GM19351 (cell line): ENCODE data around the gene ANKS4B.
"Not testable (repeated sequence)": the region's sequence is repeated elsewhere in the genome, so short reads cannot be mapped to it uniquely, and the experiment has no call there.

Experiments used
- ATAC-seq: cut with Tn5 transposase; IDR thresholded peaks from one replicate; pipeline ENCODE4 v1.9.1; 2021; ENCODE audit warnings: mild to moderate bottlenecking, moderate library complexity; ENCODE audit not compliant: unreplicated experiment

ANKS4B gene

DNA sequence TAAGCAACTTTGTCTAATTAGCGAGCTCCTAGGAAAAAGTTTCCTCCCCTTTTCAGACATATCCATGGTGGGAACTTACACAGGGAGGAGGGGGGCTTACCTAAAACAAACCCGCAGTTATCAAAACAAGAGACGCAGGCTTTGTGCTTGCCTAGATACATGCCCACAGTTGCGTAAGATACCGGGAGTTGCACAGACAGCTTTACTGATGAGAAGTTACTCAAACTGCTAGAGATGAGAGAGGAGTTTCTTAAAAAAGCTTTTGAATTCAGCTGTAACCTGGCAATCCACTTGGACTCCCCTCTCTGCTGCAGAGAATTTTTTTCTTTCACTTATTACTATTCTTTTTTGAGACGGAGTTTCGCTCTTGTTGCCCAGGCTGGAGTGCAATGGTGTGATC lies 15.3 kb upstream of the ANKS4B start:
- ATAC-seq: no peak

DNA sequence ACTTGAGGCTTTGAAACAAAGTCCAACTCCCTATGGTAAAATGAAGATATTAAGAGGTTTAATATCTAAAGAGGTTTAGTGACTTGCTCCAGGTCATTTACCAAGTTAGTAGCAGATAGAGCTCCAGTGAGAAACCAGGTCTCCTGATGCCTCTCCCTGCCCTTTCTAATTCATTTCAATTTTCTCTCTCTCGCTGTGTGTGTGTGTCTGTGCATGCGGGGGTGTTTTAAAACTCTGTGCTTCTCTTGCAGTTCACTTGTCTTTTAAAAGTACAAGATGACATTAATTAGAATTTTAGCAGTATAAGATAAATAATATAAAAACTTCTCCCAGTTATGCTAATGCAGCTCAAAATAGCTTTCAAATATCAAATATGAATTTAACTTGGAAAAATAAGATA lies 13.9 kb upstream of the ANKS4B start:
- ATAC-seq: no peak

DNA sequence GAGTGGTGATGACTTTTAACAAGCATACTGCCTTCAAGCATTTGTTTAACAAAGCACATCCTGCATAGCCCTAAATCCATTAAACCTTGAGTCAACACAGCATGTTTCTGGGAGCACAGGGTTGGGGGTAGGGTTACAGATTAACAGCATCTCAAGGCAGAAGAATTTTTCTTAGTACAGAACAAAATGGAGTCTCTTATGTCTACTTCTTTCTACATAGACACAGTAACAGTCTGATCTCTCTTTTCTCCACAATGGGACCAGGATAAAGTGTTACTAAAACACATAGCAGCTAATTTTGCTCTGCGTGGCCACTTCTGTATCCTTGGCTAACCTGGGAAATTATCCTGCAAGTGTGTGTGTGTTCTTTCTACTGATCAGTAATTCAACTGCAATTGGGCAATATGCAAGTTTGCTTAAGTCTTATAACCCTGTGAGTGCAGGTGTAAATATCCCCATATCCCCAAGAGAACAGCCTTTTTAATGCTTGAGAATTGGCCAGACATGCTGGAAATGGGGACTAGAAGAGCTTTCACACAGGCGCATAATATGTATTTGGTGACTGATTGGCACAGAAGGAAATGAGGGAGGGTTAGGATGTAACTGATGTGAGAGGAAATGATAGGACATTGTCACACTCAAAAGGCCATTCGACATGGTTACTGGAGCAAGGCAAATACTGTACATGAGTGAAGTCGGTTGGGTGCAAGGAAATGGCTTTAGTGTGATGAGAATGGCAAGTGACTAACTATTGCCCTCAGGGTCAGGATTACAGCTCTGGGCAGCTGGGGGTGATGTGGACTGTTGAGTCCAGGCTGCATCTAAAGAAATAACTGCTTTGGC lies 10.8 kb upstream of the ANKS4B start:
- ATAC-seq: no peak

DNA sequence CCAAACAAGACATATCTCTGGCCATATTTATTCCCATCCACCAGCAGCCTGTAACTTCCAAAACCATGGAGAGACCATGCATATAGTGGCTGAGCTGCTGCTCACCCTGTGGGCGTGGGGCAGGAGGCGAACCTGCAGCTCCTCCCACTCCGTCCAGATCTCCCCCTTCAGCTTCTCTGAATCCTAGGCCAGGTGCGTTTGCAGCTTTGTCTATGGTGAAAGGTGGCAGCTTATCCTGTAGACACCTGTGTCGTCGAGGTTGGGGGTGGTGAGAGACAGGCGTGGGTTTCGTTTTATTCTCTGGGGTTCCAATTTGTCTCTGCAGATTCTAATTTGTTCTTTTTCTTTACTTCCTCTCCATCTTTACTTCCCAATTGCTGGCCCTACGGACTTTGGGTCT lies 9.7 kb upstream of the ANKS4B start:
- no peak for ATAC-seq

DNA sequence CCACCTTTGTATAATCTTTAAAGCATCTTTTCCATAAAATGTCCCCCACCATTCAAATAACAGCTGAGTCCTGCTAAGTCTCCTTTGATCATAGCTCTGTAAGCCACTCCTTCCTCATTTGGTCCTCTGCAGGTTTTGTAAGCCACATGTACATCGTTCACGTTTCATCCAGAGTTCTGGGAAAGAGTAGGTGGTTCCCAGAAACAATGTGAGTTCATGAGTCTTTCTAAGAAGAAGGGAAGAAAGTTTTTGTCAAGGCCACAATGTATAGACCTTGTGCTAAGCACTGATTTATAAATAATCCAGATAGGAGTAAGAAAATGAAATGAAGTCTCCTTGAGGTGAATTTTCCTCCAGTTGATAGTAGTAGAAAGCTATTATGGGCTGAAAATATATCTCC lies 8.7 kb upstream of the ANKS4B start:
- no peak for ATAC-seq

DNA sequence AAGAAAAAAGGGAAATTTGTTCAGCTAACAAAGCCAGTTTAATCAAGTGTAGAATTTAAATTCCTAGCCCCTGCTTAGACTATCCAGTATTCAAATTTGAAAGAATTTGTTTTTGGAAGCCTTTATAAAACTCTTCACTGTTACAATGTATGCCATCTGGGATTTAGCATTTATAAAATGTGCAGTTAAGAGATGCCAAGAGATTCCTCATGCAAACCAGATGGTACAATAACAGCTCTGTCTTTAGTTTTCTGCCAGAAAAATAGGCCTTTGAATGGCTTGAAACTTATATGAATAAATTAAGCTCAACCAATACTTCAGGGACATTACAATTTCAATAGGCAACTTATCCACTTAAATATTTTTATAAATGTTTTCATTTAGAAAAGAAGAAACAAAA lies 6.8 kb upstream of the ANKS4B start:
- ATAC-seq: no peak

DNA sequence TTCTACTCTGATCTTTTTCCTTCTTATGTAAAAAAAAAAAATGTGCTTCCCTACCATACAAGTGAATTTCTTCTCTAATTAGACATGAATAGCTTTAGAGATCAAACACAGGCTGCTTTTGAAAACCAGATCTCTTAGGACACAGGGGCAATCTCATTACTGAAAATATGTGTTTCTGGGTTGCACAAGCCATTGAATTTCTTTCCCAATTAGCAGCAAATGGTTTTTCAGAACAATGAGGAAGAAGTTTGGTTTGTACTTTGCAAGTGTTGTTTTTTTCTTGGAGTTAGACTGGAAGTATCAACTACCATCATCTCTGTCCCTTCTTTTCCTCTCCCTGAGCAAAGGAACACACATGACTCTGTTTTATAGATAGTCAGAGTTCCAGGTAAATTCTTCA lies 5.6 kb upstream of the ANKS4B start:
- no peak for ATAC-seq

DNA sequence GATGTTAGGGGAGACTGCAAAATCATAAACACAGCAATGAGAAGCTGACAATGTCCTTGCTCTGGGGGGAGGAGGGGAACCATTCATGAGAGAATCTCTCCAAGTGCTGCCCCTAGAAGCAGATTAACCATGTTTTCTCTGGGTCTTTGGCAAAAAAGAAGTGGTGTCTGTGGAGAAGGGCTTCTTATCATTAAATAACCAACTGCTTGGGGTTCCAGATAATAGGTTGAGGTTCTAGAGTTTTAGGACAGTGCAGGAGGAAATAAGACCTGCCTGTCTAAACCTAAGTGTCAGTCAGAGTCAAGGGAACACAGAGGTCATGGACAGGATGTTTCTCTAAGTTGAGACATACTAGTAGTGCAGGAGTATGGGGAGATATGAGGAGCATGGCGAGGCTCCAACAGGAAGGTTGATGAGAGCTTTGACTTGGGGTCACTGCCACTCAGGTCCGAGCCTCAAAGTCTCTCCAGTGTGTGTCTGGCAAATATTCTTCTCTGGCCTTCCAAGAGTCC lies 5.1 kb upstream of the ANKS4B start:
- ATAC-seq: no peak

DNA sequence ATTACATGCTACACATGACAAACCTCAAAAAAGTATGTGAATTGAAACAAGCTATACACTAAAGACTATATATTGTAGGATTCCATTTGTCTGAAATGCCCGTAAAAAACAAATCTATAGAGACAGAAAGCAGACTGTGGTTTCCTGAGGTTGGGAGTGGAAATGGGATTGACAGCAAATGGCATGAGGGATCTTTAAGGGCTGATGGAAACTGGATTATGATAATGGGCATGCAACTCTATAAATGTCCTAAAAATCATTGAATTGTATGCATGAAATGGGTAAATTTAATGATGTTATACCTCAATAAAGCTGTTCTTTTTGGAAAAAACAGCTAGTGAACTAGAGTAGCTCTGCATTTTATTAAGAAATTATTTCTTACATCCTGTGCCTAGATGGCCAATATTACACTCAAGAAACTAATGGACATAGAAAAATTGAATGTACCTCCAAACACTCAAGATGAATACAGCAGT lies 416 bp upstream of the ANKS4B start:
- no peak for ATAC-seq

DNA sequence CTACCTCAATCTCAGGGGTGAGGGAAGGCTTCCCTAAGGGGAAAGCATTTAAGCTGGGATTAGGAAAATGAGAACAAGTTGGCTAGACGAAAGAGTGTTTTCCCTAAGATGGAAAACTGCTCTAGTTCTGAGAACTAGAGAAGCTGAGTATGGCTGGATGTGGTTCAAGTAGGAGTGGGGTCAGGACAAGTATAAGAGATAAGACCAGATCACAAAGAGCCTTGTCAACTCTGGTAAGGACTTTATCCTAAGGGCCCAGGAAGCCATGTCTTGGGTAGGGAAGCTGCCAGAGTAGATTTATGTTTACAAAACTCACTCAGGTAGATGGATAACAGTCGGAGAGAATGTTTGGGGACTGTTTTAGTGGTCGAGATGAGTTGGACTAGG lies 1.7 kb downstream of the ANKS4B start:
- no peak for ATAC-seq

DNA sequence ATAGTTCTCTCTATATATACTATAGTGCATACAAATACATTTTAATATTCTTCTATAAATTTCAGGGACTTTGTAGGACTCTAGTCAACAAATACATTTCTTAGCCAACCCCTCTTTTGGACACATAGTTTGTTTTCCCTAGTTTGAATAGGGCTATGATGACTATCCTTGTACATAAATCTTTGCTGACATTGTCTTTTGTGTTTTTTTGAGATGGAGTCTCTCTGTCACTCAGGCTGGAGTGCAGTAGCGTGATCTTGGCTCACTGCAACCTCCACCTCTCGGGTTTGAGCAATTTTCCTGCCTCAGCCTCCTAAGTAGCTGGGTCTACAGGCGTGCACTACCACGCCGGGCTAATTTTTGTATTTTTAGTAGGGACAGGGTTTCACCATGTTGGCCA lies 3.3 kb downstream of the ANKS4B start:
- no peak for ATAC-seq

DNA sequence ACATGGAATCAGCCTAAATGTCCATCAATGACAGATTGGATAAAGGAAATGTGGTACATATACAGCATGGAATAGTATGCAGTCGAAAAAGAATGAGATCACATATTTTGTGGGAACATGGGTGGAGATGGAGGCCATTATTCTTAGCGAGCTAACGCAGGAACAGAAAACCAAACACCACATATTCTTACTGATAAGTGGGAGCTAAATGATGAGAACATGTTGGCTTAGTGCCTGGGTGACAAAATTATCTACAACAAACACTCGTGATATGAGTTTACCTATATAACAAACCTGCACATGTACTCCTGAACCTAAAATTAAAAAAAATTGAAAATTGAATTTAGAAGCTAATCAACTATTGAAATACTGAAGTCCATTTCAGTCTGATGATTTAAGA lies 6.1 kb downstream of the ANKS4B start:
- ATAC-seq: no peak

DNA sequence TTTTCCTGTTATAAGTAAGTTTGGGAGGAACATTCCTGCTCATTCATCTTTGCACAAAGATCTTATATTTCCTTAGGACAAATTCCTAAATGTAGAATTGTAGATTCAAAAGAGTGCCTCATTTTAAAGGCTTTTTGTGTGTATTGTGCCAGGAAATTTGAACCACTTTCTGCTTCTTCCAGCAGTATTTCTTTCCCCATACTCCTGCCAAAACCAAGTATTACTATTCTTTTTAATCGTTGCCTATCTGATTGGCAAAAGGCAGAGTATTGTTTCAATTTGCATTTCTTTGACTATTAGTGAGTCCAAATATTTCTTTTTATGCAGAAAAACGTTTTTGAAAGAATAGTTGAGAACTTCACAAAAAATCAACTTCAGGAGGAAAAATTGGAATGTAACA lies 9.3 kb downstream of the ANKS4B start:
- no peak for ATAC-seq

DNA sequence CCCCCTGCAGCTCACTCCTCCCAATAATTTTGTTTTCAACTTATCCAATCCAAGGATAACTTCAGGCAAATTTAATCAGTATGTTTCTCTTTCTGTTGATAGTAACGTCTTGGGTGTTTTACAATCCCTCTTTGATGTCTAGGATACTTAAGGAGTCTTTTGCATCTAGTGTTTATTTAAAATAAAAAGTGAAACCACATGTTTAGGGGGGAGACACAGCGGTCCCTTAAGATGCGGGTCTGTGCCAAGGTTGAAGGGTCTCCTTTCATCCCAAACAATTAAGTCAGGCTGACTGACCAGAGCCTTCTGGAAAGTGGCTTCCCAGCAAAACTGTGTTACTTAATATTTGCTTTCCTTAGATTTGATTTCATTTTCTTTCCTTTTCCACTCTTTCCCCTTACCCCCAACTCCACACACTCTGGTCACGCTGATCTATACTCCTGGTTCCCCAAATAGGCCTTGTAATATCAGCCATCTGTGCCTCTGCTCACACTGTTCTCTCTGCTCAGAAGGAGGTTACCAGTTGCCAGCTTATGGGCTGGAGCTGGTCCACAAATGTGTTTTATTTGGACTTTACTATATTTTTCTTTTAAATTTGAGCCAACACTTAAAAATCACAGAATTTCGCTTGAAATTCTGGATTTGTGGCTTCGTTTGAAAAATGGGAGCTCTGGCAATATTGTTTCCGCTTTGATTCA lies 11.2 kb downstream of the ANKS4B start:
- ATAC-seq: no peak

DNA sequence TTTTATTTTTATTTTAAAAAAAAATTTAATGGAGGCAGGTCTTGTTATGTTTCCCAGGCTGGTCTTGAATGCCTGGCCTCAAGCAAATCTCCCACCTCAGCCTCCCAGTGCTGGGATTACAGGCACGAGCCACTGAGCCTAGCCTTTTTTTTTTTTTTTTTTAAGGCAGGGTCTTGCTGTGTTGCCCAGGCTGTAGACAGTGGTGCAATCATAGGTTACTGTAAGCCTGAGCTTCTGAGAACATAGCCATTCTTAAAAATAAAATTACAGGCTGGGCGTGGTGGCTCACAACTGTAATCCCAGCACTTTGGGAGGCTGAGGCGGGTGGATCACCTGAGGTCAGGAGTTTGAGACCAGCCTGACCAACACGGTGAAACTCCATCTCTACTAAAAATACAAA lies 14.7 kb downstream of the ANKS4B start:
- ATAC-seq: not testable (repeated sequence)

DNA sequence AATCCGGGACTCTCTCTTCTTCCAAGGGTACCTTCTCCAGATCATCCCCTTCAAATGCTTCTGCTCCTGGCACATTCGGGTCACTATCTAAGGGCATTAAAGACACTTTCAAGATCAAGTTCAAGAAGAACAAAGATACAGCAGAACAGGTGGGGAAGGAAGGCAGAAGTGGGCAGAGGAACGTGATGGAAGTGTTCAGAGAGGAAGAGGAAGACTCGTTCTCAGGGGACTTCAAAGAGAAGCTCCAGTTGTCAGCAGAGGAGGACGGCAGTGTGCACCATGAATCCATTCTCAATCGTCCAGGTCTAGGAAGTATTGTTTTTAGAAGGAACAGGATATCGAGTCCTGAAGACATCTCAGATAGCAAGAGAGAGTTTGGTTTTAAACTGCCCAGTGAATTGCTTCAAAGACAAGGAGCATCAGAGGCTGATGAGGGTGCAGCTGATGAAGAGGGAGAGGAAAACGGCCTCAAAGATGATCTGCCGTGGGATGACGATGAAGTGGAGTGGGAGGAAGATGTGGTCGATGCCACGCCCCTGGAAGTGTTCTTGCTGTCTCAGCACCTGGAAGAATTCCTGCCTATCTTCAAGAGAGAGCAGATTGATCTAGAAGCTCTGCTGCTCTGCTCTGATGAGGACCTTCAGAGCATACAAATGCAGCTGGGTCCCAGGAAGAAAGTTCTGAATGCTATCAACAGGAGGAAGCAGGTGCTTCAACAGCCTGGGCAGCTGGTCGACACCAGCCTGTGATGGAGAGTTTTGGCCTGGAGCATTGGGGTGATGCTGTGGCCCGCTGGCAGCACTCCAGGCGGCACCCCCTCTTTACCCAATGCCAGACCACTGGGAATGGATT lies 16.8 kb downstream of the ANKS4B start:
- no peak for ATAC-seq

DNA sequence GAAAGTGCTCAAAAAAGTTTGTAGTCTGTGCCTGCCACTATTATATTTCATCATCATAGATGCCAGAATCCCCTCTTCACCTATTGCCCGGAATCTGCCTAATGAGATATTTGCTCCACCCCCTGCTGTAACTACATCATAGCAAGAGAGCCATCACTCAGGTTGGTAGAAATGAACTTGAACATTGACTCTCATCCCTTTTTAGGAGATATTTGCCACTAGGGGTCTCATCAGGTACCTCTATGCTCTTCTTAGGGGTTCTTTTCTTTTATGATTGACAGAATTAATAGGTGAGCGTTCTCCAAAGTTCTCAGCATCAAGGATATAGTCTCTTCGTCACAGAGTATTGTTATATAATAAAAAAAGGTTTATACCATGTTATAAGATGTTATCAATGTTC lies 20.0 kb downstream of the ANKS4B start:
- no peak for ATAC-seq

DNA sequence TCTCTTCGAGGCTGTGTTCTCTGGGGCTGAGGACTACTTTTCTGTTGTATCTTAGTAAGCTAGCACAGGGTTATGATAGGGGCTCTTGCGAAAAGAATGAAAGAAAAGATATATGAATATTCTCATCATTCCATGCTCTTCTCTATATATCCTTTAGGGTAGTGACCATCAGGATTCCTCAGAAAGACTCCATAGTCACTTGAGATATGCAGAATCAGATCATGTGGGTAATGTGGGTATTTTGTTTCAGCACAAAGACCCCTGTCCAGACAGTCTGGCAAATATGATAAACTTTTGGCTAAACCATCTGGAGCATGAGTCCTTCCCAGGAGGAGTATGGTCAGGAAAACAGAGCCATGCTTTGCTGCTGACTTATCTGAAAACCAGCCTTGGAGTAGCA lies 23.1 kb downstream of the ANKS4B start:
- no peak for ATAC-seq

DNA sequence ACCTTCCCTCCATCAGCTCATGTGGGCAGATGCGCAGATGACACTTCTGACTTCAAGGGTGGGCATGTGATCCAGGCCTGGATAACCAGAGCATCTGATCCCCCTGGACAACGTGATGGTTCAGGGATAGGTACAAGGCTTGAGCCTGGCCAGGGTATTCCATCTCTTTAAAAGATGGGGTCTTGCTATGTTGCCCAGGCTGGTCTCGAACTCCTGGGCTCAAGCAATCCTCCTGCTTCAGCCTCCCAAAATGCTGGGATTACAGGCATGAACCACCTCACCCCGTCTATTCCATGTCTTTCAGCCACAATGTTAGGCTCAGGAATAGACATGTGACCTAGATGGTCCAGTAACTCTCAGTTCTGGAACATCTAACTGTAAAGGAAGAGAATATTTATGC lies 23.8 kb downstream of the ANKS4B start:
- no peak for ATAC-seq

DNA sequence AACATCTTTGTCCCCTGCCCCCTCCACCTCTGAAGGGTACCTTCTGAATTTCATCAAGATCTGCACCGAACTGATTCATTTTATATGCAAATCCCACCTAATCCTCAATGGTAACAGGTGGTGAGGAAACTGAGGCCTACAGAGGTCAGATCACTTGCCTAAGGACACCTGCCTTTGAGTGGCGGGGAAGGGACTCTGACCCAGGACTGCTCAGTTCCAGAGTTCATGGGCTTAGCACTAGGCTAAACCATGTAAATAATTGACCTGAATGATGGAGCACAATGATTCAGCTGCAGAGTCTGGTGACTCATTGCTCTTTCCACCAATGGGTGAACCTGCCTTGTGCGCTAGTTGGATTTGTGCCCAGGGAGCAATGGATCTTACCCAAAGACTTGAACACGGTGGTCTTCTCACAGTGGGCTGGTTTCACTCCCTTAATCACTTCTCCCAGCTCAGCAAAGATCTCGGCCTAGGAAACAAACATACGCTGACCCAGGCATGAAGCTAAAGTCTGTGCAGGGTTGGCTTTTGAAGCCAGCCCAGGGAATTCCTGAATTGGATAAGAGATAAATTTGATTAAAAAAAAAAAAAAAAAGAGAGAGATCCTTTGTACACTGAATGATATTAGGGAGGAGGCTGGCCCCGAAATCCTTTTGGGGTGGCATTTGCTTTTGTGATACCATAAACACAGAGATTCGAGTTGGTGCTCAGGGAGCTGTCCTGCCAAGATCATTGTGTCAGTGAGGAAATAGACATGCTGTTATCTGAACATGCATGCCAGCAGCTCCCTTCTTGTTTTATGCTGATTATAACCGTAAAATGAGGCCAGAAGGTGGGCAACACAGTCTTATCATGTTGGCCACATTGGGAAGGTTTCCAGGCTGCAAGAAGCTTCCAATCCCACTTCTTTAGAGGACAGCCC lies 27.6 kb downstream of the ANKS4B start:
- no peak for ATAC-seq
